ENCODE results near the gene MUC3A.
"Not testable (repeated sequence)": the region's sequence is repeated elsewhere in the genome, so short reads cannot be mapped to it uniquely, and the experiment has no call there.

The MUC3A gene

GRCh38 chr7:100999334-100999733 lies 50.0 kb downstream of the MUC3A start:
- H3K4me2 ChIP-seq (ENCODE audit: low read length); H3K79me2 ChIP-seq (ENCODE audit: control insufficient read depth, insufficient read depth, low read length, poor library complexity); H2BK12ac ChIP-seq (ENCODE audit: low read length); H2AK5ac ChIP-seq (ENCODE audit: low read length); H3K9me3 ChIP-seq (ENCODE audit: insufficient read depth, low read depth, low read length); H4K8ac ChIP-seq (ENCODE audit: low read depth, low read length); H3K4me1 ChIP-seq (ENCODE audit: control insufficient read depth in 1 of 2, insufficient read depth in 2 of 2, low read length in 2 of 2); H2BK5ac ChIP-seq (ENCODE audit: low read depth, low read length, poor library complexity); H3K79me1 ChIP-seq (ENCODE audit: low read length); H2AFZ ChIP-seq (ENCODE audit: insufficient read depth, low read length, poor library complexity); H3K27ac ChIP-seq (ENCODE audit: low read depth, low read length); H3K4ac ChIP-seq (ENCODE audit: low read depth, low read length); H3K9ac ChIP-seq (ENCODE audit: low read length); DNase-seq; H3K4me3 ChIP-seq (ENCODE audit: low read depth, low read length); H4K91ac ChIP-seq (ENCODE audit: low read depth, low read length); H3K14ac ChIP-seq (ENCODE audit: low read length); H3K23ac ChIP-seq (ENCODE audit: low read length); H3K36me3 ChIP-seq (ENCODE audit: control insufficient read depth in 1 of 2, insufficient read depth in 2 of 2, low read length in 2 of 2); H3K27me3 ChIP-seq (ENCODE audit: insufficient read depth, low read length); H3K18ac ChIP-seq (ENCODE audit: low read length); H4K12ac ChIP-seq (ENCODE audit: low read depth, low read length); H2BK120ac ChIP-seq (ENCODE audit: insufficient read depth, low read length, poor library complexity): not testable (repeated sequence)
- WGBS (ENCODE audit: extremely low coverage, insufficient coverage, insufficient read length) = no CpG with 5 or more reads among the region's 9 CpGs

GRCh38 chr7:101000025-101000424 lies 50.7 kb downstream of the MUC3A start:
- not testable (repeated sequence) for H3K79me2 ChIP-seq (ENCODE audit: control insufficient read depth, insufficient read depth, low read length, poor library complexity); H3K4me1 ChIP-seq (ENCODE audit: control insufficient read depth in 1 of 2, insufficient read depth in 2 of 2, low read length in 2 of 2); H3K79me1 ChIP-seq (ENCODE audit: low read length); H3K14ac ChIP-seq (ENCODE audit: low read length); H2BK5ac ChIP-seq (ENCODE audit: low read depth, low read length, poor library complexity); H4K91ac ChIP-seq (ENCODE audit: low read depth, low read length); H3K23ac ChIP-seq (ENCODE audit: low read length); H2AFZ ChIP-seq (ENCODE audit: insufficient read depth, low read length, poor library complexity); H4K12ac ChIP-seq (ENCODE audit: low read depth, low read length); H3K27me3 ChIP-seq (ENCODE audit: insufficient read depth, low read length); H3K9ac ChIP-seq (ENCODE audit: low read length); H3K27ac ChIP-seq (ENCODE audit: low read depth, low read length); H4K8ac ChIP-seq (ENCODE audit: low read depth, low read length); H3K4me3 ChIP-seq (ENCODE audit: low read depth, low read length); DNase-seq; H2BK120ac ChIP-seq (ENCODE audit: insufficient read depth, low read length, poor library complexity); H3K36me3 ChIP-seq (ENCODE audit: control insufficient read depth in 1 of 2, insufficient read depth in 2 of 2, low read length in 2 of 2); H3K4ac ChIP-seq (ENCODE audit: low read depth, low read length); H3K4me2 ChIP-seq (ENCODE audit: low read length); H2AK5ac ChIP-seq (ENCODE audit: low read length); H3K18ac ChIP-seq (ENCODE audit: low read length); H2BK12ac ChIP-seq (ENCODE audit: low read length); H3K9me3 ChIP-seq (ENCODE audit: insufficient read depth, low read depth, low read length)
- WGBS (ENCODE audit: extremely low coverage, insufficient coverage, insufficient read length) = no CpG with 5 or more reads among the region's 10 CpGs

- H3K4me1 ChIP-seq (ENCODE audit: control insufficient read depth in 1 of 2, insufficient read depth in 2 of 2, low read length in 2 of 2); H2AK5ac ChIP-seq (ENCODE audit: low read length); H3K27me3 ChIP-seq (ENCODE audit: insufficient read depth, low read length); H2BK120ac ChIP-seq (ENCODE audit: insufficient read depth, low read length, poor library complexity); H2AFZ ChIP-seq (ENCODE audit: insufficient read depth, low read length, poor library complexity); H3K9ac ChIP-seq (ENCODE audit: low read length); H4K8ac ChIP-seq (ENCODE audit: low read depth, low read length); H3K4me3 ChIP-seq (ENCODE audit: low read depth, low read length); H3K4ac ChIP-seq (ENCODE audit: low read depth, low read length); H4K12ac ChIP-seq (ENCODE audit: low read depth, low read length); H4K91ac ChIP-seq (ENCODE audit: low read depth, low read length); H3K27ac ChIP-seq (ENCODE audit: low read depth, low read length); H3K14ac ChIP-seq (ENCODE audit: low read length); H3K18ac ChIP-seq (ENCODE audit: low read length); DNase-seq; H2BK5ac ChIP-seq (ENCODE audit: low read depth, low read length, poor library complexity); H3K4me2 ChIP-seq (ENCODE audit: low read length); H3K79me1 ChIP-seq (ENCODE audit: low read length); H3K36me3 ChIP-seq (ENCODE audit: control insufficient read depth in 1 of 2, insufficient read depth in 2 of 2, low read length in 2 of 2); H3K79me2 ChIP-seq (ENCODE audit: control insufficient read depth, insufficient read depth, low read length, poor library complexity); H2BK12ac ChIP-seq (ENCODE audit: low read length); H3K23ac ChIP-seq (ENCODE audit: low read length): not testable (repeated sequence)
- peaks cover 10% of the 10 kb centered on the region for H3K9me3 ChIP-seq (ENCODE audit: insufficient read depth, low read depth, low read length)
- WGBS (ENCODE audit: extremely low coverage, insufficient coverage, insufficient read length) = no CpG with 5 or more reads among the region's 8 CpGs
Observed at GRCh38 chr7:101002333-101002732, 53.0 kb downstream of the MUC3A start.

GRCh38 chr7:101007361-101007760 lies 58.0 kb downstream of the MUC3A start:
- not testable (repeated sequence) for H2AK5ac ChIP-seq (ENCODE audit: low read length); H3K9me3 ChIP-seq (ENCODE audit: insufficient read depth, low read depth, low read length); H4K8ac ChIP-seq (ENCODE audit: low read depth, low read length); H4K12ac ChIP-seq (ENCODE audit: low read depth, low read length); H3K4me1 ChIP-seq (ENCODE audit: control insufficient read depth in 1 of 2, insufficient read depth in 2 of 2, low read length in 2 of 2); H3K4ac ChIP-seq (ENCODE audit: low read depth, low read length); H3K23ac ChIP-seq (ENCODE audit: low read length); H3K79me1 ChIP-seq (ENCODE audit: low read length); H3K79me2 ChIP-seq (ENCODE audit: control insufficient read depth, insufficient read depth, low read length, poor library complexity); H3K18ac ChIP-seq (ENCODE audit: low read length); H3K27me3 ChIP-seq (ENCODE audit: insufficient read depth, low read length); H2BK120ac ChIP-seq (ENCODE audit: insufficient read depth, low read length, poor library complexity); DNase-seq; H3K14ac ChIP-seq (ENCODE audit: low read length); H4K91ac ChIP-seq (ENCODE audit: low read depth, low read length); H3K9ac ChIP-seq (ENCODE audit: low read length); H3K27ac ChIP-seq (ENCODE audit: low read depth, low read length); H3K36me3 ChIP-seq (ENCODE audit: control insufficient read depth in 1 of 2, insufficient read depth in 2 of 2, low read length in 2 of 2); H2BK12ac ChIP-seq (ENCODE audit: low read length); H3K4me2 ChIP-seq (ENCODE audit: low read length); H2AFZ ChIP-seq (ENCODE audit: insufficient read depth, low read length, poor library complexity); H2BK5ac ChIP-seq (ENCODE audit: low read depth, low read length, poor library complexity); H3K4me3 ChIP-seq (ENCODE audit: low read depth, low read length)
- WGBS (ENCODE audit: extremely low coverage, insufficient coverage, insufficient read length) = no CpG with 5 or more reads among the region's 2 CpGs

All from trophoblast cell (in vitro differentiated cells and primary cell).